Activated naive CD4-positive, alpha-beta T cell (primary cell): ENCODE data around the gene ACOXL.

Experiments used
- DNase-seq, 4 experiments: peaks; one replicate each; lab custom pipeline; 2025; lab: John Stamatoyannopoulos, UW

The ACOXL gene

GRCh38 chr2:110718990-110719389, 13.4 kb upstream of the ACOXL start:
- no peak for DNase-seq

DNA sequence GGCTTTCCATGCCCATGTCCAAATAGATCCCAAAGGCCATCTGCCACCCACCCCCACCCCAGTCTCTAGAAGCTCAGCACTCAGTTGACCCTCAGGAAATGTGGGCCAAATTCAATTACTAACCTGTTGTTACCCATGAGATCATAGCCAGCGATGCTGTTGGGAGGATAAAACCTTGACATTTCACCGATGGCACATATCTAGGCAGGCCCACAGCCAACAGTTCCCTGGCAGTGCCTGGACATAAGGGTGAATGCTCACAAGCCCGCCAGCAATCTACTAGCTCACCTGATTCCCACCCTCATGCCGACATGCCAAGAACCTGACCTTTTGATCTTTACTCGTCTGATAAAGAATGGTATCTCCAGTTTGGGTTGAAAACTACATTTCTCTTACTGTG, 11.8 kb upstream of the ACOXL start:
- no peak for DNase-seq

GRCh38 chr2:110724820-110725219, 7.6 kb upstream of the ACOXL start:
- DNase-seq, result no peak

- DNase-seq, result no peak
These were observed 7.0 kb upstream of the ACOXL start for GRCh38 chr2:110725370-110725769.

DNA sequence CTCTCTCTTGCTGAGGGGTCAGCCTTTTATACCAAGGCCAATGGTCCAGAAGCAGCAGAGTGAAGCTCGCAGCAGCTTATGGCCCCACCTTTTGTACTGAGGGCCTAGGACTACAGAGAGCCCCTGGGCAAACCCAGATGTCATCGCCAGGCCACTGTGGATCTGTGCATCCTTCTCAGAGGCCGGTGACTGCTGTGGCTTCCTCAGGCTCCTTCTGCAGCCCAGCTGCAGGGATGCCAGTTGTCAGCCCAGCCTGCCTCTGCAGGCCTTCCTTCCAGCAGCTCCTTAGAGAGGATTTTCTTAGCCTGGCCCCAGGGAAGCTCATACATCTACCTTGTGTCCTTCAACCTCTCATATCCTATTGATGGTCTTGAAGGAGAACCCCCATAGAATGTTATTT, 6.5 kb upstream of the ACOXL start:
- no peak for DNase-seq

- no peak for DNase-seq
These were observed 6.1 kb upstream of the ACOXL start for GRCh38 chr2:110726285-110726684.

DNA sequence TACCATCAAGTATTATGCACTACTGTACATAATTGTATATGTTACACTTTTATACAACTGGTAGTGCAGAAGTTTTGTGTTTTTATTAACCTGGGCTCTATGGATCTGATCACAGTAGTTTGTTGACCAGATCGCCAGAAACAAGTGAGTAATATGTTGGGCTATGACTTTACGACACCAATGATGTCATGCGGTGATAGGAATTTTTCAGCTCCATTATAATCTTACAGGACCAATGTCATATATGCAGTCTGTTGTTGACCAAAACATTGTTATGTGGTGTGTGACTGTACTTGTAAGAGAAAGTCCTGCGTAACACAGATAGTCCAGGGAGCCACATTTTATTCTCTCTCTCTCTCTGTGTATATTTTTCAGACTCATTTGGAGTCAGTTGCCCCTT, 4.5 kb upstream of the ACOXL start:
- DNase-seq, result no peak

DNA sequence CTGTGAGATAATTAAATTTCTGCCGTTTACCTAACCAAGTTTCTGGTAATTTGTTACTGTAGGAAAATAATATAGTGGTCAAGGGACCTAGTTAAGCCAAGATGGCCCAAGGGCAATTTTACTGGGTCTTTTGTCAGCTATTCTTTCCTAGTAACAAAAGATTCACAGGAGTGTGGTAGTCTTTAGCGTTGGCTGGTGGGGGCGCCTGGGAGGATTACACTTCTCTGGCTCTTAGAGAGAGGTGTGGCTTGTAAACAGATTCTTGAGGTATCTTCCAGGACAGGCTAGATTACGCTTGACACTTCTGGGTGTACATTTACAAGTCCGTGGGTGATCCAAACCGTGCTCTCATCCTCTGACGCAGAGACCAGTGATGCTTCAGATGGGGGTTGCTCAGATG, 3.3 kb upstream of the ACOXL start:
- no peak for DNase-seq

DNA sequence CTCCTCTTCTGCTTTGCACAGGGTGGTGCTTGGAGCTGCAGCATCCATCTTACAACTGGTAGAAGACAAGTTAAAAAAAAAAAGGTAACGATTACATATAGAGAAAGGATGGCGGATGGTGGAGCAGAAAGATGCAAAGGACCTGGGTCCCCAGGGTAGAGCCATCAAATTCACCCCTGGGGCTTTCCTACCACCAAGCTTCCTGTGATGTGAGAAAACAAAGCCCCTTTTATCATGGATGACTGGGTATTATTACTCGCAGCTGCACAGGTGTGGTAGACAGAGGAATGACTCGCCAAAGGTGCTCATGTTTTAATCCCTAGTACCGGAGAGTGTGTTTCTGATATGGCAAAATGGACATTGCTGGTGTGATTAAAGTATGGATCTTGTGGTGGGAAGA, 1.3 kb upstream of the ACOXL start:
- no peak for DNase-seq

- no peak for DNase-seq
These were observed 3.0 kb downstream of the ACOXL start for GRCh38 chr2:110735366-110735765.

DNA sequence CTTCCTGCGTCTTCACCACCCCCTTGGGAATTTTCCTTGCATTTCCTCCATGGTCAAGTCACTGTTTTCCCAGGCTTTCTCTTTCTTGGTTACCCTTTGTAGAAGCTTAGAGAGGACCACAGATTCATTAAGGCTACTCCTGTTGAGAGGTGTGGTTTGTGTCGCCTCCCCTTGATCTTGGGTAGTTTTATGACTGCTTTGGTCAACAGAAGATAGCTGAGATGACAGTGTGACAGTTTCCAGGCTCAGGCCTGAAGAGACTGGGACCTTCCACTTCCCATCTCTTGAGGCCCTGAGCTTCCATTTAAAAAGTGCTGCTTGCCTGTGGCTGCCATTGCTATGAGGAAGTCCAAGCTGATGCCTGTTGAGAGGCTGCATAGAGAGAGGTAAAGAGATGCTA, 5.4 kb downstream of the ACOXL start:
- no peak for DNase-seq

DNA sequence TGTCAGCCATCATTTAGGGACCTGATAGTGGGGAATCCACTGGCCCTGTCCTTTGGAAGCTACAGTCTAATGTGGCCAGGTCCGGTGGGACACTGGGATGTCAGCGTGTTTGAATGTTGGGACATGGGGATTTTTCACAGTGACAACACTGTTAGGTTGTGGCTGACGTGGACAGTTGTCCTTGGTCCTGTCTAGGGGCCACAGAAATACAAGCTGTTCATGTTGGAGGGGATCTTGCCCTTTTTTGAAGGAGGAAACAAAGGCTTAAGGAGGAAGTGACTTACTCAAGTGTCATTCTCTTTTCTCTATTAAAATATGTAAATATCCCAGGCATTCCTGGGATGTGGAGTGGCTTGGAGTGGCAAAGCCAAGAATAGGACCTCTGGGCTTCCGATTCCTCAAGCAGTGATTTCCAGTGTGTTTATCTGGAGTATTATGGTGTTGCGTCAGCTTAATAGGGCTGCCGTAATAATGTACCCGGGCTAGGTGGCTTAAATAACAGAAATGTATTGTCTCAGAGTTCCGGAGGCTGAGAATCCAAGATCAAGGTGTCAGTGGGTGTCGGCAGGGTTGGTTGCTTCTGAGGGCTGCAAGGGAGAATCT, 8.5 kb downstream of the ACOXL start:
- no peak for DNase-seq

DNA sequence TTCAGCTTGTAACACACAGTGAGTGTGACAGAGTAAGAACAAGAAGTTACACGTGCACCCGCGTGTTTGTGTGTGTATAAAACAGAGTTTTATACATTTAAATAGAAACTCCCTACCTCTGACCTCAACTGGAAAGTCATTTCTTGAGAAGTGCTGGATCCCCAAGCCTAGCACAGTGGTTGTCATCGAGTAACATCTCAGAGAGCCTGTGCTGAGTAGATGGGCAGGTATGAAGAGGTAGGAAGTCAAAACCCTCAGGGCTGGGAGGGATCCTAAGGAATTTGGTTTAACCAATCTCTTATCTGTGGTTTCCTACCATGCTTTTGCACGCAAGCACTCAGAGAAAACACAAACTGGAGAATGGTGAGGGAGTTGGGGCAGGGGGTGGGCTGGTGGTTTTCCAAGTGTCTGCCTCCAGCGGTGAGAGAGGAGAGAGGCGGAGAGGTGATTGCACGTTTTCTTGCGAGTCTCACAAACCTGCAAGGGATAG, 9.2 kb downstream of the ACOXL start:
- no peak for DNase-seq

DNA sequence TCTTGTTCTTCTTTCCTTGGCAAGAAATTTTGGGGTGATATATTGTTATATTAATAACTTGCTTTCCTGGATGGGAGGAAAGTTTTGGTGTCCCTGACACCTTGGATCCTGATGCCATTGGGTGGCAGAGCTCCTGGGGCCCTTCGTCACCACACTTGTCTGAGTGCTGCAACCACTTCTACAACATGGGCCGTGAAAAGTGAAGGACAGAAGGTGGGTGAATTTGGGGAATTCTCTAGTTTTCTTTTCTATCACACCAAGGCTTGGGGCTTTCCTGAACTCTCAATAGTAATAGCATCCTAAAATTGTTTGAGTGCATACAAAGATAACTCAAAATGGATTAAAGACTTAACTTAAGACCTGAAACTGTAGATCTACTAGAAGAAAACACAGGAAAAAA, 10.0 kb downstream of the ACOXL start:
- DNase-seq, result no peak

DNA sequence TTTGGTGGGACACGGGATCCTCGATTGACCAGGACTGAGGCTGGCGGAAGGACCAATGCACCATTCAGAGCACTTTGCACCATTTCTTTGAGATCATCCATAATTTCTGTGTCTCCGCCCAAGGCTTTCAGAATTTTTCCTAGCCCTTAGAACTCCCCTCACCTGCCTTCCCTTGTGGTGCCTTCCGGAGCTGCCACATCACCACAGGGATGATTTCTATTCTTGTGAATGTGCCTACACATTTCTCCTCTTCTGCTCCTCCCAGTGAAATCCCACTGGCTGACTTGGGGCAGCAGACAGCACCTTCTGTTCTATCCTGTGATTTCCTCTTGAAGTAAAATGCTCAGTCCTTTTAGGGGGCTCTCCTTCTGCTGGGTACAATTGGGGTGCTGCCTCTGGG, 11.2 kb downstream of the ACOXL start:
- no peak for DNase-seq

DNA sequence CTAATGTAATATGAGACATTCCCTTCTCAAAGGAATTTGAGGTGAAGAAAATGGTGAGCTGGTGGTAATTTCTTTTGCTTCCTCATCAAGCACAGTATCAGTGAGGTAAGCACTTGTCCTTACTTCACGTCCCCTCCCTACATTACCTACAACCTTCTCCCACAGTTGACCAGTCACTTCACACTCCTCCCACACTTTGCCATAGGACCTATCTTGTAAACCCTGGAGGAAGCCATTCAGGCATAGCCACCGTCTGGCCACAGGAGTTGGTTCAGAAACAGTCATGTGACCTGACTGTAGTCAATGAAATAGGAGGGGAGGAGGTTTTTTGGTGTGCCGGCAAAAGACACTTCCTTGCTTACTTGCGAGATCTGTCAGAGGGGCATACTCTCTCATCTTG, 12.1 kb downstream of the ACOXL start:
- DNase-seq, result no peak

- no peak for DNase-seq
These were observed 12.7 kb downstream of the ACOXL start for GRCh38 chr2:110745048-110745447.

GRCh38 chr2:110746586-110747521, 14.5 kb downstream of the ACOXL start:
- DNase-seq, result no peak

- no peak for DNase-seq
These were observed 15.4 kb downstream of the ACOXL start for GRCh38 chr2:110747522-110748488.

GRCh38 chr2:110748489-110748867, 16.1 kb downstream of the ACOXL start:
- DNase-seq, result no peak

- no peak for DNase-seq
These were observed 19.3 kb downstream of the ACOXL start for GRCh38 chr2:110751642-110752041.

GRCh38 chr2:110752871-110753270, 20.5 kb downstream of the ACOXL start:
- no peak for DNase-seq
